Upper lobe of right lung (tissue), 1 donor: ENCODE measurements around the gene NRXN3. TPM values are rescaled to one million over a fixed set of nuclear protein-coding genes. Genes with fewer than 3 reads are reported as not detected.

ENCODE experiments used
- ATAC-seq: fragments of 200-7000 bp; cut with Tn5 transposase; one replicate; pipeline ENCODE4 v1.9.1; 2020; ENCODE audit warnings: mild to moderate bottlenecking, moderate library complexity
- DNase-seq: peaks from one replicate; pipeline ENCODE4 v3.0.0-alpha.2; 2020
- H3K27ac ChIP-seq: fragments of 200-600 bp; one replicate; pipeline ENCODE4 v1.8.0; 2022
- H3K27me3 ChIP-seq: fragments of 200-600 bp; one replicate; pipeline ENCODE4 v1.8.0; 2022; ENCODE audit warnings: mild to moderate bottlenecking
- H3K36me3 ChIP-seq: fragments of 200-600 bp; one replicate; pipeline ENCODE4 v1.8.0; 2022
- H3K4me1 ChIP-seq: fragments of 200-600 bp; one replicate; pipeline ENCODE4 v1.8.0; 2022
- H3K4me3 ChIP-seq: fragments of 200-600 bp; one replicate; pipeline ENCODE4 v1.8.0; 2022; ENCODE audit warnings: mild to moderate bottlenecking
- H3K9me3 ChIP-seq: fragments of 200-600 bp; one replicate; pipeline ENCODE4 v1.8.0; 2022
- intact Hi-C: fragments of 100-400 bp; cut with DNase I; formaldehyde crosslinking; loops from one replicate; pipeline ENCODE4 v1.11.0; 2022
- total RNA-seq: library from RNA; stranded (reverse); fragmentation: NEBNext Ultra II Directional; extraction: Animal tissue kit (Norgen Biotek cat#: 25700); gene quantifications from one replicate; pipeline ENCODE4 v1.2.1, GENCODE V29; 2021
- TF ChIP-seq, protein P1 (sequence below): fragments of 200-600 bp; IDR thresholded peaks from one replicate; pipeline ENCODE4 v1.8.0; 2022; ENCODE audit warnings: antibody characterized with exemption
- donor health status: DM: no; HTN: yes; CAD: no; lungs with severe emphysema.

The NRXN3 gene
- total RNA-seq, 1 donor from 2014 or later: 10.0 TPM

DNA sequence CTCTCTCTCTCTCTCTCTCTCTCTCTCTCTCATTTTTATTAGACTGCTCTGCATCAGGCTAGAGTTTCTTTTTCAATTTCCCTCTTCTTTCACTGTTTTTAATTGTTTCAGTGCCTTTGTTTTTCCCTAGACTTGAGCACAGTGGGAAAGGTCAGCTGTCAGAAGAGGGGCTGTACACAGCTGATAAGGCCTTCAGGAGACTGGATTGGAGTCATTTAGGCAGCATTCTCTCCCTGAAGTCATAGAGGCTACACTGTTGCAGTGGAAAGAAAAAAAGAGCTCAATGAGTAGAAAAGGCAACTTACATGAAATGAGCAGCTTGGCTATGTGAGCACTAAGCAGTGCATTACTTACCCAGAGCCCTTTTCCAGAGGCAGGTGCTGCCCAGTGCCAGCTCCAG lies 456.9 kb downstream of the NRXN3 start:
- intact Hi-C loops: no loop called here
- DNase-seq (no peak), ATAC-seq (no peak)
- Histone ChIP-seq H3K9me3 (no peaks in the 10 kb centered on the region), H3K36me3 (no peaks in the 10 kb centered on the region), H3K4me1 (no peaks in the 10 kb centered on the region), H3K27me3 (no peaks in the 10 kb centered on the region), H3K4me3 (no peak overlapping the region), H3K27ac (no peak overlapping the region)
- TF ChIP-seq, protein P1, sequence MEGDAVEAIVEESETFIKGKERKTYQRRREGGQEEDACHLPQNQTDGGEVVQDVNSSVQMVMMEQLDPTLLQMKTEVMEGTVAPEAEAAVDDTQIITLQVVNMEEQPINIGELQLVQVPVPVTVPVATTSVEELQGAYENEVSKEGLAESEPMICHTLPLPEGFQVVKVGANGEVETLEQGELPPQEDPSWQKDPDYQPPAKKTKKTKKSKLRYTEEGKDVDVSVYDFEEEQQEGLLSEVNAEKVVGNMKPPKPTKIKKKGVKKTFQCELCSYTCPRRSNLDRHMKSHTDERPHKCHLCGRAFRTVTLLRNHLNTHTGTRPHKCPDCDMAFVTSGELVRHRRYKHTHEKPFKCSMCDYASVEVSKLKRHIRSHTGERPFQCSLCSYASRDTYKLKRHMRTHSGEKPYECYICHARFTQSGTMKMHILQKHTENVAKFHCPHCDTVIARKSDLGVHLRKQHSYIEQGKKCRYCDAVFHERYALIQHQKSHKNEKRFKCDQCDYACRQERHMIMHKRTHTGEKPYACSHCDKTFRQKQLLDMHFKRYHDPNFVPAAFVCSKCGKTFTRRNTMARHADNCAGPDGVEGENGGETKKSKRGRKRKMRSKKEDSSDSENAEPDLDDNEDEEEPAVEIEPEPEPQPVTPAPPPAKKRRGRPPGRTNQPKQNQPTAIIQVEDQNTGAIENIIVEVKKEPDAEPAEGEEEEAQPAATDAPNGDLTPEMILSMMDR: no peak

DNA sequence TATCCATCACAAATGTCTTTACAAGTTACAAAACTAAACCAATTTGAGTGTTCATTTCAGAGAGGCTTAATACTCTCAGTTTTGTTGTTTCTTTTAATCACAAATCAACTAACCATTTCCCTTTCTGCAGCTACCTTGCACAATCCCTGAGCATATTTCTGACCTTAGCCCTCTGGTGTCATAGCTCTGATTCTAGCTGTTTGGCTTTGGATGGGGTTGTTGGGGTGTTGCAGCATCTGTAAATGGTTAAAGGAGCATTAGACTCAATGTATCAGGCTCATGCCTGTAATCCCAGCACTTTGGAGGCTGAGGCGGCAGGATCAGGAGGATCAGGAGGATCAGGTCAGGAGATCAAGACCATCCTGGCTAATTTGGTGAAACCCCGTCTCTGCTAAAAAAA lies 461.4 kb downstream of the NRXN3 start:
- ATAC-seq: no peak
- intact Hi-C loops: no loop called here

DNA sequence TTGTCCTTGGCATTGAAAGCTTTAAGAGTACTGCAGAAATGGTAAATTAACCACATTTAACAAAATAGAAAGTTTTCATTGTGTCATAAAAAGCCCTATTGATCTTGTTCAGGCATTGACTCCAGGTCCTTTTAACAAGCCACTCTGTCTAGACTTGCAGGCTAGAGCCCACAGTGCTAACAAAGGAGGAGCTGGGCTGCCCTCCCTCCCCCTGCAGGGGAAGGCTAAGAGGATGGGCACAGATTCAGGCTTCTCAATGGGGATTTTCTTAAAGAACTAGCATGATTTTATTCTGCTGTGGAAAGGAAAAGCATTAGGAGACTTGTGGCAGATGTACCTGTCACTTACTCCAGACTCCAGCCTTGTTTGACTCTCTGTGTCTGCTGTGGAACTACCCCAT lies 463.6 kb downstream of the NRXN3 start:
- Histone ChIP-seq H3K4me1 (no peaks in the 10 kb centered on the region), H3K27me3 (no peaks in the 10 kb centered on the region), H3K4me3 (no peak overlapping the region), H3K27ac (no peak overlapping the region), H3K9me3 (no peaks in the 10 kb centered on the region), H3K36me3 (no peaks in the 10 kb centered on the region)
- TF ChIP-seq, protein P1: no peak
- intact Hi-C loops: no loop called here
- DNase-seq: no peak
- no peak for ATAC-seq

More for the DNA sequence above, 461.4 kb downstream of the NRXN3 start:
- no peak for DNase-seq
- Histone ChIP-seq H3K9me3 (no peaks in the 10 kb centered on the region), H3K36me3 (no peaks in the 10 kb centered on the region), H3K4me1 (no peaks in the 10 kb centered on the region), H3K27ac (no peak overlapping the region), H3K27me3 (no peaks in the 10 kb centered on the region), H3K4me3 (no peak overlapping the region)
- TF ChIP-seq, protein P1: no peak

GRCh38 chr14:78637489-78637888 lies 467.3 kb downstream of the NRXN3 start:
- Histone ChIP-seq H3K27ac (no peak overlapping the region), H3K4me1 (no peaks in the 10 kb centered on the region), H3K27me3 (no peaks in the 10 kb centered on the region), H3K4me3 (no peak overlapping the region), H3K36me3 (no peaks in the 10 kb centered on the region), H3K9me3 (no peaks in the 10 kb centered on the region)
- TF ChIP-seq, protein P1: no peak
- intact Hi-C loops: no loop called here
- no peak for DNase-seq
- ATAC-seq: no peak

- DNase-seq (no peak), ATAC-seq (no peak)
- no peaks in the 10 kb centered on the region for H3K27me3 ChIP-seq
- no peak overlapping the region for H3K4me3 ChIP-seq
- no peaks in the 10 kb centered on the region for H3K9me3 ChIP-seq
- no peaks in the 10 kb centered on the region for H3K4me1 ChIP-seq
- intact Hi-C loops: no loop called here
- TF ChIP-seq, protein P1: no peak
- no peak overlapping the region for H3K27ac ChIP-seq
- no peaks in the 10 kb centered on the region for H3K36me3 ChIP-seq
Observed at GRCh38 chr14:78637908-78638475, 467.8 kb downstream of the NRXN3 start.

DNA sequence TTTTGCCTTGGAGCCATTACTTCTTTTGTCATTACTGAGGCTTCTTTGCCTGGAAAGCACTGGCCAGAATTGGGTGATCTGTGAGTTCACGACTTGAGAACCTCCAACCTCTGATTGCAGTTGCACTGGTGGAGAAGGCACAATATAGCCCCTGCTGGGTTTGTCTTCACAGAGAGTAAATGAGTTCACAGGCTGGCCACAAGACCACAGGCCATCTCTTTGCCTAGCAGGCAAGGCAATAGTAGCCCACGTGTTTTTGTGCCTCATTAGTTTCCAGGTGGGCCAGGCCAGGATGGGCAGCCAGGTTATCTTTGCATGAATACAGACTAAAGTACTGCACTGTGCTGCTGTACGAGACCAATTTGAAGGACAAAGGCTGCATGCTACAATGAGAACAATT lies 468.8 kb downstream of the NRXN3 start:
- intact Hi-C loops: no loop called here
- Histone ChIP-seq H3K4me3 (no peak overlapping the region), H3K27ac (no peak overlapping the region), H3K27me3 (no peaks in the 10 kb centered on the region), H3K9me3 (no peaks in the 10 kb centered on the region), H3K36me3 (no peaks in the 10 kb centered on the region), H3K4me1 (no peaks in the 10 kb centered on the region)
- ATAC-seq (no peak), DNase-seq (no peak)
- TF ChIP-seq, protein P1: no peak
